ENCODE measurements around the gene DPF3. TPM values are rescaled to one million over a fixed set of nuclear protein-coding genes. Genes with fewer than 3 reads are reported as not detected.

Gene DPF3
- total RNA-seq, 3 donors from 2014 or later (not counting 1 experiment from before 2014, with no cell fraction given), result 1.4 to 1.8 (median 1.4) TPM

DNA sequence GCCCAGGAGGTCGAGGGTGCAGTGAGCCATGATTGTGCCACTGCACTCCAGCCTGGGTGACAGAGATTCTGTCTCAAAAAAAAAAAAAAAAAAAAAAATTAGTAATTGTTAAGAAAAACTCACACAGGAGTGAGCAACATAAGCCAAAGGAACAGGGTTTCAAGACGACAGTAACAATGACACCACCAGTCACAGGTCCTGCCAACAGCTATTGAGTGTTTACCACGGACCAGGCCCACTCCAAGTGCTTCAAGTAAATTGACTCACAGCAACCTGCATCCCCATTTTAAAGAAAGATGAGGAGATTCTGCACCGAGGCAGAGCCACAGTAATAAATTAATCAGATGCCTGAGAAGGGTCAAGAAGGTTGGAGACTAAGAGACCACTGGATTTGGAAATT is 194.5 kb downstream of the DPF3 start:
- intact Hi-C loops (cut with micrococcal nuclease), result no loop called here
- no peak overlapping the region for H3K4me3 Mint-ChIP-seq
- no peaks in the 10 kb centered on the region for H3K36me3 ChIP-seq (ENCODE audit: control insufficient read depth, insufficient read depth, low read length)
- no peak overlapping the region for H3K4me3 ChIP-seq (ENCODE audit: low read length)
- no peaks in the 10 kb centered on the region for H3K4me1 ChIP-seq (ENCODE audit: control insufficient read depth, insufficient read depth, low read length)
- H3K9me3 ChIP-seq (ENCODE audit: control insufficient read depth, insufficient read depth, low read length), result no peaks in the 10 kb centered on the region
- 62% methylated on average over 4 of the region's 4 CpGs for WGBS (ENCODE audit: insufficient coverage)
- no peak for ATAC-seq
- H3K27ac Mint-ChIP-seq, result no peak overlapping the region
- peaks cover 2 to 11% of the 10 kb centered on the region in 2 donors for H3K27me3 Mint-ChIP-seq (ENCODE audit: low read depth in 2 of 2)
- no peak for DNase-seq
- H3K27ac ChIP-seq (ENCODE audit: low read length), result no peak overlapping the region
- peaks cover 0 to 14% of the 10 kb centered on the region in 2 donors for H3K4me1 Mint-ChIP-seq
- H3K27me3 ChIP-seq (ENCODE audit: control insufficient read depth, insufficient read depth, low read length), result no peaks in the 10 kb centered on the region
- TF ChIP-seq, protein P1, sequence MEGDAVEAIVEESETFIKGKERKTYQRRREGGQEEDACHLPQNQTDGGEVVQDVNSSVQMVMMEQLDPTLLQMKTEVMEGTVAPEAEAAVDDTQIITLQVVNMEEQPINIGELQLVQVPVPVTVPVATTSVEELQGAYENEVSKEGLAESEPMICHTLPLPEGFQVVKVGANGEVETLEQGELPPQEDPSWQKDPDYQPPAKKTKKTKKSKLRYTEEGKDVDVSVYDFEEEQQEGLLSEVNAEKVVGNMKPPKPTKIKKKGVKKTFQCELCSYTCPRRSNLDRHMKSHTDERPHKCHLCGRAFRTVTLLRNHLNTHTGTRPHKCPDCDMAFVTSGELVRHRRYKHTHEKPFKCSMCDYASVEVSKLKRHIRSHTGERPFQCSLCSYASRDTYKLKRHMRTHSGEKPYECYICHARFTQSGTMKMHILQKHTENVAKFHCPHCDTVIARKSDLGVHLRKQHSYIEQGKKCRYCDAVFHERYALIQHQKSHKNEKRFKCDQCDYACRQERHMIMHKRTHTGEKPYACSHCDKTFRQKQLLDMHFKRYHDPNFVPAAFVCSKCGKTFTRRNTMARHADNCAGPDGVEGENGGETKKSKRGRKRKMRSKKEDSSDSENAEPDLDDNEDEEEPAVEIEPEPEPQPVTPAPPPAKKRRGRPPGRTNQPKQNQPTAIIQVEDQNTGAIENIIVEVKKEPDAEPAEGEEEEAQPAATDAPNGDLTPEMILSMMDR (IDR thresholded peaks at IDR 0.05), result no peak
- H3K9me3 Mint-ChIP-seq, result no peaks in the 10 kb centered on the region
- H3K36me3 Mint-ChIP-seq, result no peaks in the 10 kb centered on the region

DNA sequence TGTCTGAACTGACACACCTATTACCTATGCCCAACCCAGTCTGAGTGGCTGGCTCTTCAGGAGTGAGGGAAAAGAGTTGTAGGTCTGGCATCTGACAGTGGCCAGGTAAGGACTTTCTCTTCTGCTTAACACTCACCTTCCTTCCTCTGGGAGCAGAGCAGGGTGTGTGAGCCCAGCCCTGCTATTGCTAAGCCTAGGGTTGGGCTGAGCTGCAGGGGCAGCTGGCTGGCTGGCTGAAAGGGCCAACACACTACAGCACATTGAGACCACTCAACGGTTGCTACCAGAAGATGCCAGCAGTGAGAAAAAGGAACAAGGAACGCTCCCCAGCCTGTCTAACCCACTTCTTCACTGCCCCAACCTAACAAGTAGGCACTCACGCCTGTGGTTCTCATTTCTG is 201.2 kb downstream of the DPF3 start:
- H3K27ac ChIP-seq (ENCODE audit: low read length), result no peak overlapping the region
- H3K9me3 ChIP-seq (ENCODE audit: control insufficient read depth, insufficient read depth, low read length), result no peaks in the 10 kb centered on the region
- ATAC-seq (no peak), DNase-seq (no peak)
- H3K27me3 ChIP-seq (ENCODE audit: control insufficient read depth, insufficient read depth, low read length), result no peaks in the 10 kb centered on the region
- H3K36me3 Mint-ChIP-seq, result no peaks in the 10 kb centered on the region
- H3K9me3 Mint-ChIP-seq, result peaks cover 0 to 2% of the 10 kb centered on the region in 2 donors
- WGBS (ENCODE audit: insufficient coverage), result 20% methylated on average over 2 of the region's 3 CpGs
- H3K27ac Mint-ChIP-seq, result no peak overlapping the region
- no peaks in the 10 kb centered on the region for H3K36me3 ChIP-seq (ENCODE audit: control insufficient read depth, insufficient read depth, low read length)
- peaks cover 0 to 9% of the 10 kb centered on the region in 2 donors for H3K4me1 Mint-ChIP-seq
- H3K4me1 ChIP-seq (ENCODE audit: control insufficient read depth, insufficient read depth, low read length), result no peaks in the 10 kb centered on the region
- TF ChIP-seq, protein P1 (IDR thresholded peaks at IDR 0.05), result no peak
- H3K27me3 Mint-ChIP-seq (ENCODE audit: low read depth in 2 of 2), result peaks cover 0 to 15% of the 10 kb centered on the region in 2 donors
- intact Hi-C loops (cut with micrococcal nuclease), result no loop called here
- H3K4me3 ChIP-seq (ENCODE audit: low read length), result no peak overlapping the region
- H3K4me3 Mint-ChIP-seq, result no peak overlapping the region

DNA sequence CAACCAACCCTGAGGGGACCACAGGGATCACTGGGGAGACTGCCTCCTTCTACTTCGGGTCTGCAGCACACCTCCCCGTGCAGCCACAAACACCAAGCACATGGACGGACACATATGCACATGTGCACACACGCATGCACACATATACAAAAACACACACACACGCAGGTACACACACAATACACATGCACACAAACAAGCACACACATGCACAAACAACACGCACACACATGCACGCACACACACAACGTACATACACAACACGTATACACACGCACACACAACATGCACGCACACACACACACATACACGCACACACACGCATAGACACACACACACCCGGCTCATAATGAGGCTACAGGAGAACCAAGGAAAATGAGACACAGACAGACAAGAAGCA is 203.6 kb downstream of the DPF3 start:
- H3K4me1 ChIP-seq (ENCODE audit: control insufficient read depth, insufficient read depth, low read length), result no peaks in the 10 kb centered on the region
- H3K4me3 ChIP-seq (ENCODE audit: low read length), result no peak overlapping the region
- H3K9me3 ChIP-seq (ENCODE audit: control insufficient read depth, insufficient read depth, low read length), result no peaks in the 10 kb centered on the region
- Mint-ChIP-seq H3K27ac (no peak overlapping the region), H3K9me3 (peaks cover 0 to 2% of the 10 kb centered on the region in 2 donors), H3K27me3 (ENCODE audit: low read depth in 2 of 2) (peaks cover 0 to 15% of the 10 kb centered on the region in 2 donors), H3K4me3 (no peak overlapping the region), H3K4me1 (peaks cover 0 to 5% of the 10 kb centered on the region in 2 donors), H3K36me3 (no peaks in the 10 kb centered on the region)
- H3K27me3 ChIP-seq (ENCODE audit: control insufficient read depth, insufficient read depth, low read length), result no peaks in the 10 kb centered on the region
- no peak for DNase-seq
- TF ChIP-seq, protein P1 (IDR thresholded peaks at IDR 0.05), result no peak
- ATAC-seq, result peak in 1 of 3 donors; percentile 33
- intact Hi-C loops (cut with micrococcal nuclease), result no loop called here
- 94% methylated on average over 14 of the region's 14 CpGs for WGBS (ENCODE audit: insufficient coverage)
- H3K27ac ChIP-seq (ENCODE audit: low read length), result no peak overlapping the region
- H3K36me3 ChIP-seq (ENCODE audit: control insufficient read depth, insufficient read depth, low read length), result no peaks in the 10 kb centered on the region

DNA sequence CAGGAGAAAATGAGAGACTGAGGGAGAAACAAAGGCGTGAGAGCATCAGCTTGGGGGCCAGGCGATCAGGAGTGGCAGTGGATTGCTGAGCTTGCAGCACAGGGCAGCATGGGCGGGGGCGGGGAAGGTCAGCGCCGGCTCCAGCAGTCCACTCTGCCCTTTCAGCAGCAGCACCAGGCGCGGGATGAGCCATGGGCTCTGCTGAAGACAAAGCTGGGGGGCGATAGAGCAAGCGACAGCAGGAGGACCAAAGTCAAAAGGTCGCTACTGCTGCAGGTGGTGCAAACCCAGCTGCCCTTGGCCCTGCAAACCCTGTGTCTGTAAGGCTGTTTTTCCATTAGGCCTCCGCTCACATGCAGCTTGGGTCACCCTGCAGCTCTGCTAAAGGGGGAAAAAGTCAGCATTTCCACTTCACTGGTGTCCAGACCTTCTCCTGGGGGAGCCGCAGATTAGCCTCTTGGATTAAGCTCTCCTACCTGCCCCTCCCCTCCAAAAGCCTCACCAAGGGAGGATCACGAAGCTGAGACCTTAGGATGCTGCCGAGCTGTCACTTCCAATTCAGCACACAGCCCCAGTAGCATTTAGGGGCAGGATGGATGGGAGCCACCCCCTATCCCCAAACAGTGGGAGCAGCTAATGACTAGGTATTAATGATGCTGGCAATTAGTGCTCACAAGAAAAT is 204.8 kb downstream of the DPF3 start:
- peaks cover 0 to 15% of the 10 kb centered on the region in 2 donors for H3K27me3 Mint-ChIP-seq (ENCODE audit: low read depth in 2 of 2)
- no peaks in the 10 kb centered on the region for H3K36me3 ChIP-seq (ENCODE audit: control insufficient read depth, insufficient read depth, low read length)
- H3K4me1 ChIP-seq (ENCODE audit: control insufficient read depth, insufficient read depth, low read length), result no peaks in the 10 kb centered on the region
- no peak overlapping the region for H3K4me3 ChIP-seq (ENCODE audit: low read length)
- H3K36me3 Mint-ChIP-seq, result no peaks in the 10 kb centered on the region
- H3K27ac ChIP-seq (ENCODE audit: low read length), result no peak overlapping the region
- no peaks in the 10 kb centered on the region for H3K9me3 ChIP-seq (ENCODE audit: control insufficient read depth, insufficient read depth, low read length)
- H3K4me1 Mint-ChIP-seq, result peaks cover 0 to 5% of the 10 kb centered on the region in 2 donors
- no peak overlapping the region for H3K27ac Mint-ChIP-seq
- ATAC-seq, result no peak
- H3K27me3 ChIP-seq (ENCODE audit: control insufficient read depth, insufficient read depth, low read length), result no peaks in the 10 kb centered on the region
- no peak overlapping the region for H3K4me3 Mint-ChIP-seq
- WGBS (ENCODE audit: insufficient coverage), result 95% methylated on average over 14 of the region's 15 CpGs
- H3K9me3 Mint-ChIP-seq, result peaks cover 0 to 2% of the 10 kb centered on the region in 2 donors
- intact Hi-C loops (cut with micrococcal nuclease), result no loop called here
- no peak for DNase-seq
- TF ChIP-seq, protein P1 (IDR thresholded peaks at IDR 0.05), result no peak
